HUES64 (cell line): ENCODE results near the gene TCOF1.

Experiments
- H3K27ac ChIP-seq: 2 replicates; pipeline ENCODE4 v1.7.0; 2013; ENCODE audit warnings: low read depth, low read length, inconsistent platforms
- H3K27me3 ChIP-seq: 2 replicates; pipeline ENCODE4 v1.6.1; 2013; ENCODE audit warnings: mild to moderate bottlenecking, low read length; ENCODE audit not compliant: insufficient read depth
- H3K36me3 ChIP-seq: 2 replicates; pipeline ENCODE4 v1.6.1; 2013; ENCODE audit warnings: mild to moderate bottlenecking, low read length; ENCODE audit not compliant: insufficient read depth
- H3K4me1 ChIP-seq: 2 replicates; pipeline ENCODE4 v1.6.1; 2013; ENCODE audit warnings: mild to moderate bottlenecking, low read length, moderate library complexity; ENCODE audit not compliant: insufficient read depth
- H3K4me3 ChIP-seq: 2 replicates; pipeline ENCODE4 v1.5.1; 2013; ENCODE audit warnings: mild to moderate bottlenecking, low read length, moderate library complexity
- H3K9ac ChIP-seq: 2 replicates; pipeline ENCODE4 v1.6.1; 2013; ENCODE audit warnings: mild to moderate bottlenecking, low read depth, low read length
- H3K9me3 ChIP-seq: 2 replicates; pipeline ENCODE4 v1.6.1; 2013; ENCODE audit warnings: low read depth, low read length; ENCODE audit not compliant: insufficient read depth
- WGBS: fragments of 150-250, 120-280 bp; methylation state at CpG from one replicate; pipeline ENCODE4 v1.1.7; 2013; ENCODE audit warnings: missing lambda C conversion rate; 5-methylcytosine and 5-hydroxymethylcytosine counted together

The TCOF1 gene

GRCh38 chr5:150326707-150327106 lies 30.8 kb upstream of the TCOF1 start:
- WGBS: 41% methylated on average over 2 of the region's 2 CpGs
- H3K4me3 ChIP-seq: no peak overlapping the region
- H3K36me3 ChIP-seq: no peaks in the 10 kb centered on the region
- no peak overlapping the region for H3K9ac ChIP-seq
- H3K9me3 ChIP-seq: no peaks in the 10 kb centered on the region
- 0 out of 2 replicates have a peak, but pooled peaks cover 7% of the 10 kb centered on the region for H3K4me1 ChIP-seq
- H3K27me3 ChIP-seq: no peaks in the 10 kb centered on the region
- H3K27ac ChIP-seq: no peak overlapping the region

- Histone ChIP-seq H3K27me3 (no peaks in the 10 kb centered on the region), H3K4me3 (no peak overlapping the region), H3K9ac (no peak overlapping the region), H3K4me1 (0 out of 2 replicates have a peak, but pooled peaks cover 7% of the 10 kb centered on the region), H3K36me3 (no peaks in the 10 kb centered on the region), H3K27ac (no peak overlapping the region), H3K9me3 (no peaks in the 10 kb centered on the region)
- WGBS: 86% methylated on average over 3 of the region's 3 CpGs
Measured at GRCh38 chr5:150327139-150327538, 30.4 kb upstream of the TCOF1 start.

GRCh38 chr5:150328515-150328914 lies 29.0 kb upstream of the TCOF1 start:
- no peak overlapping the region for H3K9ac ChIP-seq
- 92% methylated on average over 2 of the region's 2 CpGs for WGBS
- 0 out of 2 replicates have a peak, but pooled peaks cover 7% of the 10 kb centered on the region for H3K4me1 ChIP-seq
- no peaks in the 10 kb centered on the region for H3K9me3 ChIP-seq
- no peaks in the 10 kb centered on the region for H3K36me3 ChIP-seq
- H3K27me3 ChIP-seq: no peaks in the 10 kb centered on the region
- no peak overlapping the region for H3K27ac ChIP-seq
- H3K4me3 ChIP-seq: no peak overlapping the region

GRCh38 chr5:150329038-150329437 lies 28.5 kb upstream of the TCOF1 start:
- Histone ChIP-seq H3K4me3 (no peak overlapping the region), H3K36me3 (no peaks in the 10 kb centered on the region), H3K27me3 (no peaks in the 10 kb centered on the region), H3K4me1 (0 out of 2 replicates have a peak, but pooled peaks cover 7% of the 10 kb centered on the region), H3K27ac (no peak overlapping the region), H3K9me3 (no peaks in the 10 kb centered on the region), H3K9ac (no peak overlapping the region)
- whole genome bisulfite sequencing: 90% methylated on average over 2 of the region's 2 CpGs

- Histone ChIP-seq H3K36me3 (no peaks in the 10 kb centered on the region), H3K9ac (no peak overlapping the region), H3K27me3 (no peaks in the 10 kb centered on the region), H3K27ac (no peak overlapping the region), H3K4me3 (no peak overlapping the region), H3K9me3 (no peaks in the 10 kb centered on the region), H3K4me1 (0 out of 2 replicates have a peak, but pooled peaks cover 7% of the 10 kb centered on the region)
- WGBS: 91% methylated on average over 16 of the region's 17 CpGs
Measured at GRCh38 chr5:150329881-150330876, 27.3 kb upstream of the TCOF1 start.

GRCh38 chr5:150333400-150333799 lies 24.1 kb upstream of the TCOF1 start:
- Histone ChIP-seq H3K4me3 (no peak overlapping the region), H3K27me3 (no peaks in the 10 kb centered on the region), H3K36me3 (no peaks in the 10 kb centered on the region), H3K9ac (no peak overlapping the region), H3K9me3 (no peaks in the 10 kb centered on the region), H3K27ac (no peak overlapping the region), H3K4me1 (no peaks in the 10 kb centered on the region)
- 90% methylated on average over 5 of the region's 5 CpGs for WGBS

GRCh38 chr5:150335778-150336177 lies 21.7 kb upstream of the TCOF1 start:
- H3K9me3 ChIP-seq: no peaks in the 10 kb centered on the region
- no peaks in the 10 kb centered on the region for H3K4me1 ChIP-seq
- no peaks in the 10 kb centered on the region for H3K27me3 ChIP-seq
- no peak overlapping the region for H3K4me3 ChIP-seq
- 90% methylated on average over 3 of the region's 4 CpGs for WGBS
- H3K9ac ChIP-seq: no peak overlapping the region
- no peak overlapping the region for H3K27ac ChIP-seq
- no peaks in the 10 kb centered on the region for H3K36me3 ChIP-seq

GRCh38 chr5:150338546-150338945 lies 19.0 kb upstream of the TCOF1 start:
- 93% methylated on average over 11 of the region's 11 CpGs for WGBS
- Histone ChIP-seq H3K36me3 (no peaks in the 10 kb centered on the region), H3K4me3 (no peak overlapping the region), H3K9me3 (no peaks in the 10 kb centered on the region), H3K27ac (no peak overlapping the region), H3K27me3 (no peaks in the 10 kb centered on the region), H3K4me1 (no peaks in the 10 kb centered on the region), H3K9ac (no peak overlapping the region)

- WGBS: 72% methylated on average over 5 of the region's 5 CpGs
- H3K27ac ChIP-seq: no peak overlapping the region
- no peaks in the 10 kb centered on the region for H3K9me3 ChIP-seq
- H3K36me3 ChIP-seq: no peaks in the 10 kb centered on the region
- H3K4me1 ChIP-seq: no peaks in the 10 kb centered on the region
- H3K9ac ChIP-seq: no peak overlapping the region
- H3K27me3 ChIP-seq: no peaks in the 10 kb centered on the region
- no peak overlapping the region for H3K4me3 ChIP-seq
Measured at GRCh38 chr5:150339165-150339564, 18.3 kb upstream of the TCOF1 start.

GRCh38 chr5:150339841-150340240 lies 17.7 kb upstream of the TCOF1 start:
- no peak overlapping the region for H3K27ac ChIP-seq
- no peak overlapping the region for H3K4me3 ChIP-seq
- no peaks in the 10 kb centered on the region for H3K9me3 ChIP-seq
- H3K36me3 ChIP-seq: no peaks in the 10 kb centered on the region
- H3K9ac ChIP-seq: no peak overlapping the region
- H3K4me1 ChIP-seq: no peaks in the 10 kb centered on the region
- WGBS: 95% methylated on average over 4 of the region's 4 CpGs
- no peaks in the 10 kb centered on the region for H3K27me3 ChIP-seq

- WGBS: 95% methylated on average over 7 of the region's 7 CpGs
- Histone ChIP-seq H3K9me3 (no peaks in the 10 kb centered on the region), H3K36me3 (no peaks in the 10 kb centered on the region), H3K9ac (no peak overlapping the region), H3K27me3 (no peaks in the 10 kb centered on the region), H3K27ac (no peak overlapping the region), H3K4me1 (no peaks in the 10 kb centered on the region), H3K4me3 (no peak overlapping the region)
Measured at GRCh38 chr5:150340614-150341255, 16.8 kb upstream of the TCOF1 start.
